Upper lobe of left lung (tissue), 6 donors: ENCODE data around the gene FTCDNL1. TPM values are rescaled to one million over a fixed set of nuclear protein-coding genes. Genes with fewer than 3 reads are reported as not detected.

Experiments used
- ATAC-seq, 2 donors: fragments of 200-7000 bp; cut with Tn5 transposase; one replicate each; pipeline ENCODE4 v1.9.1; 2022; ENCODE audit warnings: mild to moderate bottlenecking in 2 of 2, moderate library complexity in 2 of 2; ENCODE audit not compliant: low FRiP score in 2 of 2
- DNase-seq, 2 donors: peaks; one replicate each; pipeline ENCODE4 v3.0.0-alpha.2; 2019 to 2020
- H3K27ac ChIP-seq, 4 donors: fragments of 200-600 bp; sonication (generic); one replicate each; pipeline ENCODE4 v1.5.1; 2016 to 2019
- H3K27me3 ChIP-seq, 4 donors: fragments of 200-600 bp; sonication (generic); one replicate each; pipeline ENCODE4 v1.5.1; 2017 to 2019
- H3K36me3 ChIP-seq, 4 donors: fragments of 200-600 bp; sonication (generic); one replicate each; pipeline ENCODE4 v1.5.1; 2016 to 2019
- H3K4me1 ChIP-seq, 4 donors: fragments of 200-600 bp; sonication (generic); one replicate each; pipeline ENCODE4 v1.5.1; 2018 to 2019
- H3K4me3 ChIP-seq, 4 donors: fragments of 200-600 bp; sonication (generic); one replicate each; pipeline ENCODE4 v1.5.1; 2017 to 2019; ENCODE audit warnings: mild to moderate bottlenecking in 2 of 4, moderate library complexity in 1 of 4
- H3K9me3 ChIP-seq, 4 donors: fragments of 200-600 bp; sonication (generic); one replicate each; pipeline ENCODE4 v1.5.1; 2018 to 2019
- CTCF ChIP-seq, 6 experiments: fragments of 450-650 bp in 4 of 6; fragments of 200-600 bp in 2 of 6; sonication (generic) in 2 of 6; IDR thresholded peaks; one replicate each; pipeline ENCODE4 v1.5.1; 2016 to 2019; ENCODE audit warnings: antibody characterized with exemption in 6 of 6
- EP300 ChIP-seq, 4 donors: sonication (generic); formaldehyde crosslinking; IDR thresholded peaks; one replicate each; pipeline ENCODE4 v1.5.1; 2017; ENCODE audit warnings: antibody characterized with exemption in 4 of 4, control low read depth in 2 of 4
- POLR2A ChIP-seq, 4 donors: fragments of 450-650 bp; IDR thresholded peaks; one replicate each; pipeline ENCODE4 v1.5.1; 2016 to 2017; ENCODE audit warnings: antibody characterized with exemption in 4 of 4, mild to moderate bottlenecking in 2 of 4
- POLR2AphosphoS5 ChIP-seq, 2 donors: sonication (generic); formaldehyde crosslinking; IDR thresholded peaks; one replicate each; pipeline ENCODE4 v1.5.1; 2017; ENCODE audit warnings: antibody characterized with exemption in 2 of 2
- WGBS, 2 donors: methylation state at CpG; one replicate each; pipeline ENCODE4 v1.1.5; 2017 to 2018; 5-methylcytosine and 5-hydroxymethylcytosine counted together
- total RNA-seq, 6 donors: library from RNA; depleted of rRNA in 4 of 6; stranded (reverse); fragments of >200 nt in 4 of 6; gene quantifications; one replicate each; pipeline versions ENCODE4 v1.1.0 to v1.2.1, GENCODE V29; 2016 to 2021
- donor health status: DM: no; HTN: no; CAD: no; lungs with moderate emphysema.
- donor health status: DM: no; HTN: yes; CAD: no; lungs with severe emphysema.

FTCDNL1 gene
- total RNA-seq, 6 donors from 2014 or later: 2.8 to 4.2 (median 3.1) TPM

GRCh38 chr2:199812493-199812892, 38.5 kb downstream of the FTCDNL1 start:
- H3K27ac ChIP-seq: no peak overlapping the region
- DNase-seq (no peak), ATAC-seq (no peak)
- no peaks in the 10 kb centered on the region for H3K9me3 ChIP-seq
- no peaks in the 10 kb centered on the region for H3K4me1 ChIP-seq
- 80% methylated on average over 8 of the region's 8 CpGs for WGBS, 2 donors
- H3K4me3 ChIP-seq: no peak overlapping the region
- no peaks in the 10 kb centered on the region for H3K36me3 ChIP-seq
- TF ChIP-seq EP300 (IDR thresholded peaks at IDR 0.05) (no peak), POLR2AphosphoS5 (IDR thresholded peaks at IDR 0.05) (no peak), POLR2A (IDR thresholded peaks at IDR 0.05) (no peak), CTCF (IDR thresholded peaks at IDR 0.05) (no peak)
- H3K27me3 ChIP-seq: no peaks in the 10 kb centered on the region

GRCh38 chr2:199811346-199811745, 39.6 kb downstream of the FTCDNL1 start:
- no peak for TF ChIP-seq POLR2A (IDR thresholded peaks at IDR 0.05)
- TF ChIP-seq POLR2AphosphoS5 (IDR thresholded peaks at IDR 0.05): no peak
- no peak for TF ChIP-seq CTCF (IDR thresholded peaks at IDR 0.05)
- no peak for TF ChIP-seq EP300 (IDR thresholded peaks at IDR 0.05)
- no peaks in the 10 kb centered on the region for H3K9me3 ChIP-seq
- no peaks in the 10 kb centered on the region for H3K27me3 ChIP-seq
- H3K27ac ChIP-seq: no peak overlapping the region
- H3K4me1 ChIP-seq: no peaks in the 10 kb centered on the region
- H3K4me3 ChIP-seq: no peak overlapping the region
- ATAC-seq (no peak), DNase-seq (no peak)
- H3K36me3 ChIP-seq: no peaks in the 10 kb centered on the region
- WGBS, 2 donors: 81 to 87% methylated on average over 2 of the region's 2 CpGs

- ATAC-seq (no peak), DNase-seq (no peak)
- WGBS, 2 donors: 71 to 80% methylated on average over 7 of the region's 7 CpGs
- Histone ChIP-seq H3K27ac (no peak overlapping the region), H3K4me3 (no peak overlapping the region), H3K27me3 (no peaks in the 10 kb centered on the region), H3K9me3 (no peaks in the 10 kb centered on the region), H3K4me1 (no peaks in the 10 kb centered on the region), H3K36me3 (no peaks in the 10 kb centered on the region)
- TF ChIP-seq POLR2AphosphoS5 (IDR thresholded peaks at IDR 0.05): no peak
- TF ChIP-seq POLR2A (IDR thresholded peaks at IDR 0.05): no peak
- TF ChIP-seq CTCF (IDR thresholded peaks at IDR 0.05): no peak
- no peak for TF ChIP-seq EP300 (IDR thresholded peaks at IDR 0.05)
These were observed 40.4 kb downstream of the FTCDNL1 start for GRCh38 chr2:199810422-199811171.

- H3K4me3 ChIP-seq: no peak overlapping the region
- ATAC-seq: no peak
- no peak for TF ChIP-seq EP300 (IDR thresholded peaks at IDR 0.05)
- TF ChIP-seq POLR2A (IDR thresholded peaks at IDR 0.05): no peak
- no peak for TF ChIP-seq POLR2AphosphoS5 (IDR thresholded peaks at IDR 0.05)
- TF ChIP-seq CTCF (IDR thresholded peaks at IDR 0.05): no peak
These were observed 43.0 kb downstream of the FTCDNL1 start for GRCh38 chr2:199807966-199808365.

GRCh38 chr2:199806179-199806578, 44.8 kb downstream of the FTCDNL1 start:
- Histone ChIP-seq H3K9me3 (no peaks in the 10 kb centered on the region), H3K4me3 (no peak overlapping the region), H3K27ac (no peak overlapping the region), H3K4me1 (no peaks in the 10 kb centered on the region), H3K27me3 (no peaks in the 10 kb centered on the region), H3K36me3 (no peaks in the 10 kb centered on the region)
- no peak for TF ChIP-seq POLR2AphosphoS5 (IDR thresholded peaks at IDR 0.05)
- 27 to 55% methylated on average over 7 of the region's 7 CpGs for WGBS, 2 donors
- no peak for ATAC-seq
- DNase-seq: no peak

More at GRCh38 chr2:199807966-199808365, 43.0 kb downstream of the FTCDNL1 start:
- no peak for DNase-seq
- H3K27me3 ChIP-seq: no peaks in the 10 kb centered on the region
- no peaks in the 10 kb centered on the region for H3K9me3 ChIP-seq
- H3K27ac ChIP-seq: no peak overlapping the region
- H3K4me1 ChIP-seq: no peaks in the 10 kb centered on the region
- H3K36me3 ChIP-seq: no peaks in the 10 kb centered on the region
